ENCODE data around the gene PPP1R9B. TPM values are rescaled to one million over a fixed set of nuclear protein-coding genes. Genes with fewer than 3 reads are reported as not detected.

The PPP1R9B gene
- total RNA-seq, 6 experiments from 2014 or later: 9.9 to 18.1 (median 12.0) TPM

DNA sequence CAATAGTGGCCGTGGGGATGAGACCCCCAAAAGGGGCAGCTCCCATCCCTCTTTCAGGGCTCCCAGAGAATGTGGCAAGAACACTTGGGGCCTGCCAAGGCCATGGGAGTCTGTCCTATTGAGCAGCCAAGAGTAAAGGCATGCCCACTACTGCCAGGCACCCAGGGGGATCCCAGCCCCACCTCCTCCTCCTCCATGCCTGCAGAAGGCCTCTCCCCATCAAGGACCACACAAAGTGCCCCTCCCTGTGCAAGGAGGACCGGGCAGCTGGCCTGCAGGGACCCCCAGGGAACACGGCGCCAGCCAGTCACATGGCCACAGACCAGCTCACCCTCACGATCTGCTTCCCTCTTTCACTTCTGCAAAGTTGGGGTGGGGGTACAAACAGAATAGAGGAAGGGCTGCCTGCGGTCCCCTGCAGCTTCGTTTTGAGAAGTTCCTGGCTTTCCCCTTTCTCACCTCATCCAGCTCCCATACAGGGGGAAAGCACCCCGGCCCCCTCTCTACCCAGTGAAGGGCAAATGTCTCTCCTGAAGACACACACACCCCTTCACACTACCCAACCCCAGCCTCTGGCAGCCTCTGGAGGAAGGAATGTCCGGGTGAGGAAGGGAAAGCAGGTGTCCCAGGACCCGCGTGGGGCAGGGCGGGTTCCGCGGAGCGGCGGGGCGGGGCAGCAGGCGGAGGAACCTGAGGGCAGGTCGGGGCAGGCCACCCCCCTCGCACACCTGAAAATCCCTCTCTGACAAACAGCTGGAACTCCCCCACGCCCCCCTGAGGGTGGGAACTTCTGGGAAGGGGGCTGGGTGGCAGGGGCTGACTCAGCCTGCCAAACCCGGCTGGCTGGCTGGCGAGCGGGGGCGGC, 2.0 kb downstream of the PPP1R9B start:
- H3K27ac ChIP-seq: peak overlapping the region; percentile 72 to 89 (median 87)
- H3K4me1 ChIP-seq: peaks cover 0 to 57% (median 22%) of the 10 kb centered on the region in 4 donors
- ATAC-seq (peak in 3 of 4 donors; percentile 6 to 14 (median 7)), DNase-seq (peak; percentile 77 to 86 (median 85))
- H3K4me3 ChIP-seq: peak overlapping the region; percentile 72 to 82 (median 74)
- WGBS (ENCODE audit: insufficient coverage, low coverage, low lambda C conversion rate, missing lambda C conversion rate): 0% methylated on average over 6 of the region's 25 CpGs
- TF ChIP-seq, protein P1, sequence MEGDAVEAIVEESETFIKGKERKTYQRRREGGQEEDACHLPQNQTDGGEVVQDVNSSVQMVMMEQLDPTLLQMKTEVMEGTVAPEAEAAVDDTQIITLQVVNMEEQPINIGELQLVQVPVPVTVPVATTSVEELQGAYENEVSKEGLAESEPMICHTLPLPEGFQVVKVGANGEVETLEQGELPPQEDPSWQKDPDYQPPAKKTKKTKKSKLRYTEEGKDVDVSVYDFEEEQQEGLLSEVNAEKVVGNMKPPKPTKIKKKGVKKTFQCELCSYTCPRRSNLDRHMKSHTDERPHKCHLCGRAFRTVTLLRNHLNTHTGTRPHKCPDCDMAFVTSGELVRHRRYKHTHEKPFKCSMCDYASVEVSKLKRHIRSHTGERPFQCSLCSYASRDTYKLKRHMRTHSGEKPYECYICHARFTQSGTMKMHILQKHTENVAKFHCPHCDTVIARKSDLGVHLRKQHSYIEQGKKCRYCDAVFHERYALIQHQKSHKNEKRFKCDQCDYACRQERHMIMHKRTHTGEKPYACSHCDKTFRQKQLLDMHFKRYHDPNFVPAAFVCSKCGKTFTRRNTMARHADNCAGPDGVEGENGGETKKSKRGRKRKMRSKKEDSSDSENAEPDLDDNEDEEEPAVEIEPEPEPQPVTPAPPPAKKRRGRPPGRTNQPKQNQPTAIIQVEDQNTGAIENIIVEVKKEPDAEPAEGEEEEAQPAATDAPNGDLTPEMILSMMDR (IDR thresholded peaks at IDR 0.05): peak in 1 of 4 donors; percentile 14
- TF ChIP-seq POLR2A (IDR thresholded peaks at IDR 0.05): no peak
- no peaks in the 10 kb centered on the region for H3K9me3 ChIP-seq
- H3K36me3 ChIP-seq: peaks cover 0 to 3% (median 0%) of the 10 kb centered on the region in 4 donors
- no peaks in the 10 kb centered on the region for H3K27me3 ChIP-seq
- intact Hi-C loops (cut with DNase I): no loop called here

DNA sequence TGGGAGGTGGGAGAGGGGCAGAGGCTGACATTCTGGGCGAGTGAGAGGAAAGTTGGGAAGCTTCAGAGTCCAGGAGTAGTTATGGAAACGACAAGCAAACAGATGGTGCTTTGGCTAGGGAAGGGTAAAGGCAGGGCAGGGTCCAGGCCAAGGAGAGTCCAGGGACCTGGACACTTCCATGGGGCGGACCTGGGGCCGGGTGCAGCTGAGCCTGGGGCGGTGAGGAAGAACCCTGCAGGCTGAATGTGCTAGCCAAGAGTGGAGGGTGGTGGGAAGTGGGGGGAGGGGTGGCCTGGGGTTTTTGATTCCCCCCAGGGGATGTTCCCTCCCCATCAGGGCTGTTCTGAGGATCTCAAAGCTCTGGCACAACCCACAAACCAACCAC, 2.6 kb downstream of the PPP1R9B start:
- DNase-seq: peak; percentile 55 to 91 (median 90)
- peaks cover 0 to 3% (median 0%) of the 10 kb centered on the region in 4 donors for H3K36me3 ChIP-seq
- no peak for TF ChIP-seq POLR2A (IDR thresholded peaks at IDR 0.05)
- TF ChIP-seq, protein P1 (IDR thresholded peaks at IDR 0.05): no peak
- peak overlapping the region; percentile 72 to 89 (median 87) for H3K27ac ChIP-seq
- H3K9me3 ChIP-seq: no peaks in the 10 kb centered on the region
- 0% methylated on average over 5 of the region's 5 CpGs for WGBS (ENCODE audit: insufficient coverage, low coverage, low lambda C conversion rate, missing lambda C conversion rate)
- peak; percentile 32 to 68 (median 54) for ATAC-seq
- H3K4me1 ChIP-seq: peaks cover 0 to 64% (median 22%) of the 10 kb centered on the region in 4 donors
- no peaks in the 10 kb centered on the region for H3K27me3 ChIP-seq
- intact Hi-C loops (cut with DNase I): no loop called here
- H3K4me3 ChIP-seq: peak overlapping the region; percentile 72 to 82 (median 74)

DNA sequence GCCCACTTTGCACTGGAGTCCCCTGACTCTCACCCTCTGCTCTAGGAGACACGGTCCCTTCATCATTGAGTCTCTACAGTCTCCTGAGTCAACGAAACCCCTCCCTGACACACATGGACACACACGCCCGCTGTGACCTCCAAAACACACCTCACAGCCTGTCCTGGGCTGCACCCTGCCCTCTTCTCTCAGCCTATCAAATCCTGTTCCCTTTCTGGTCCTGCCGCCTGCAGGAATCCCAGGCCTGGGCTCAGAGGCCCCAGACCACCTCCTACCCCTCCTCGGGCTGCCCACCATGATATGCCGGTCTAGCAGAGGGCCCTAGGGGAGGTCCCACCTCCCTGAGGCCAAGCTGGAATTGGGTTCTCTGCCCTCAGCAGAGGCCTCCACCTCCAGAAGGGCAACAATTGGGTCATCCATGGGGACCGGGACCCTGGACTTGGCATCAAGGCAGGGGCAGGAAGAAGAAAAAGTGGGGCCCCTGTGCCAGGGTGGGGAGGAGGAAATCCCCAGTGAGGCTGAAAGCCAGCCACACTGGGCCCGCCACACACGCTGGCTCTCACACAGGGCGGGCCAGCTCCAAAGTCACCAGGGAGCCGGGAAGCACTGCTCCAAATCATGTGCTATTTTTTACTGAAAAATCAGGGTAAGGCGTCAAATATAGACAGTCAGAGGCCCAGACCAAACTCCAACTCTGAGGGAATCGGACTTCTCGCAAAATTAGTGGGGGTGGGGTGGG, 3.4 kb downstream of the PPP1R9B start:
- Histone ChIP-seq H3K4me1 (peaks cover 0 to 66% (median 22%) of the 10 kb centered on the region in 4 donors), H3K4me3 (peak overlapping the region; percentile 72 to 82 (median 74)), H3K36me3 (peaks cover 0 to 7% (median 2%) of the 10 kb centered on the region in 4 donors), H3K9me3 (no peaks in the 10 kb centered on the region), H3K27ac (peak overlapping the region; percentile 72 to 89 (median 87)), H3K27me3 (no peaks in the 10 kb centered on the region)
- intact Hi-C loops (cut with DNase I): no loop called here
- WGBS (ENCODE audit: insufficient coverage, low coverage, low lambda C conversion rate, missing lambda C conversion rate): 8% methylated on average over 6 of the region's 15 CpGs
- TF ChIP-seq POLR2A (IDR thresholded peaks at IDR 0.05): no peak
- TF ChIP-seq, protein P1 (IDR thresholded peaks at IDR 0.05): no peak
- DNase-seq: peak in 2 of 3 donors; percentile 71 to 75
- ATAC-seq: peak in 3 of 4 donors; percentile 6 to 13 (median 9)

DNA sequence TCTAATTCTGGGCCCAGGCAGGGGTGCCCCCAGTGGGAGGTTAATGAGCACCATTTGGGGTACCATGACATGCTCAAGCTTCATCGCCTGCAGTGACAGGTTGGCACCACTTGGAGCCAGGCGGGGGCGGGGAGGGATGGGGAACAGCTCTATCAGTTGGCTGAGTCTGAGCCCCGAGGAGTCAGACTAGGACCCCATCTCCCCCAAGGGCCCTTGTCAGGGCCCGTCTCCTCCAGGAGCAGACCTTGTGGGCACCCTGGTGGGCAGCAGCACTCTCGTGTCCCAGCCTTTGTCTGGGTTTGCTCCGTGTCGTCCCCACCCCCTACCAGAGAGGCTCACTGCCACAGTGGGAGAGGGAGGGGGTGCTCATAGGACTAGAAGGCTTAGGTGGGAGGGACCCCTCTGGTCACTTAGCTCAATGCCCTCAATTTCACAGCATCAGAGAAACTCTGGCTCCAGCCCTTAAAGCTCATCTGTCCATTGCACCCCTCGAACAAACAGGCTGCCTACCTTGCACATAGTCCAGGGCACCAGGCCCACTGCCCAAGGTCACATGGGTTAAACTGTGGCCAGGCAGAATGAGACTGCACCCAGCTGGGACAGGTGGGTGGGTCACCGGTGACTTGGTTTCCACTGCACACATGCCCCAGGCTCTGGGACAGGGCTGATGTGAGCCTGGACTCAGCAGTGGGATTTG, 4.1 kb downstream of the PPP1R9B start:
- H3K4me1 ChIP-seq: peaks cover 0 to 65% (median 19%) of the 10 kb centered on the region in 4 donors

More for the DNA sequence above, 4.1 kb downstream of the PPP1R9B start:
- WGBS (ENCODE audit: insufficient coverage, low coverage, low lambda C conversion rate, missing lambda C conversion rate): no CpG with 5 or more reads among the region's 10 CpGs
- TF ChIP-seq, protein P1 (IDR thresholded peaks at IDR 0.05): peak in 1 of 4 donors; percentile 10
- TF ChIP-seq POLR2A (IDR thresholded peaks at IDR 0.05): no peak
- no peaks in the 10 kb centered on the region for H3K9me3 ChIP-seq
- DNase-seq (peak in 2 of 3 donors; percentile 70 to 79), ATAC-seq (peak in 1 of 4 donors; percentile 0)
- peak overlapping the region in 2 of 3 donors; percentile 72 to 87 for H3K27ac ChIP-seq
- peaks cover 0 to 12% (median 4%) of the 10 kb centered on the region in 4 donors for H3K36me3 ChIP-seq
- no peaks in the 10 kb centered on the region for H3K27me3 ChIP-seq
- peak overlapping the region; percentile 72 to 82 (median 74) for H3K4me3 ChIP-seq
- intact Hi-C loops (cut with DNase I): no loop called here
